PC-9 (cell line): Measurements from ENCODE around the gene TAF7. TPM values are rescaled to one million over a fixed set of nuclear protein-coding genes. Genes with fewer than 3 reads are reported as not detected.

Source experiments
- BruUV-seq: library from RNA; stranded (reverse); fragments of 400-500 nt; replicated peaks from 2 replicates; lab custom pipeline; 2021; lab: Mats Ljungman, UMichigan
- CTCF ChIA-PET: fragments of 300-600 bp; sonication (Branson Sonifier 250); formaldehyde crosslinking; loops from one replicate; lab custom pipeline; 2022; ENCODE audit warnings: antibody characterized with exemption; lab: Charles Lee
- POLR2A ChIA-PET: fragments of 300-600 bp; sonication (Branson Sonifier 250); formaldehyde crosslinking; loops from one replicate; lab custom pipeline; 2022; ENCODE audit warnings: antibody characterized with exemption; ENCODE audit not compliant: unreplicated experiment; lab: Charles Lee
- DNase-seq, 2 experiments: peaks; one replicate each; pipeline versions ENCODE4 v3.0.0 to v3.0.0-alpha.2; 2015 to 2022; ENCODE audit warnings: mixed read lengths in 1 of 2
- H2AFZ ChIP-seq: fragments of 200-600 bp; sonication (generic); 2 replicates; pipeline ENCODE4 v1.8.1; 2017; ENCODE audit warnings: antibody characterized with exemption
- H3F3A ChIP-seq: fragments of 200-600 bp; sonication (generic); 2 replicates; pipeline ENCODE4 v1.8.1; 2017; ENCODE audit warnings: antibody characterized with exemption, mild to moderate bottlenecking, low read depth; ENCODE audit not compliant: insufficient read depth
- H3K27ac ChIP-seq: fragments of 200-600 bp; sonication (generic); 2 replicates; pipeline ENCODE4 v1.6.1; 2016; ENCODE audit warnings: mixed run types
- H3K27me3 ChIP-seq: fragments of 200-600 bp; sonication (generic); 2 replicates; pipeline ENCODE4 v1.6.1; 2016; ENCODE audit warnings: low read depth, mixed run types; ENCODE audit not compliant: insufficient read depth
- H3K36me3 ChIP-seq: fragments of 200-600 bp; sonication (generic); 2 replicates; pipeline ENCODE4 v1.6.1; 2016; ENCODE audit warnings: low read depth, mixed run types
- H3K4me1 ChIP-seq: fragments of 200-600 bp; sonication (generic); replicated peaks from 2 replicates; pipeline ENCODE4 v1.6.1; 2016; ENCODE audit warnings: mixed run types; ENCODE audit not compliant: insufficient read depth
- H3K4me2 ChIP-seq: fragments of 200-600 bp; sonication (generic); 2 replicates; pipeline ENCODE4 v1.6.1; 2017; ENCODE audit warnings: mixed run types
- H3K4me3 ChIP-seq: fragments of 200-600 bp; sonication (generic); 2 replicates; pipeline ENCODE4 v1.6.1; 2016; ENCODE audit warnings: mixed run types
- H3K79me2 ChIP-seq: fragments of 200-600 bp; sonication (generic); 2 replicates; pipeline ENCODE4 v1.6.1; 2017; ENCODE audit warnings: low read depth, mixed run types
- H3K9me2 ChIP-seq: fragments of 200-600 bp; sonication (generic); 2 replicates; pipeline ENCODE4 v1.8.1; 2017; ENCODE audit warnings: mild to moderate bottlenecking; ENCODE audit not compliant: insufficient read depth
- H3K9me3 ChIP-seq: fragments of 200-600 bp; sonication (generic); 2 replicates; pipeline ENCODE4 v1.8.1; 2016; ENCODE audit warnings: low read depth; ENCODE audit not compliant: insufficient read depth
- H4K20me1 ChIP-seq: fragments of 200-600 bp; sonication (generic); 2 replicates; pipeline ENCODE4 v1.8.1; 2017; ENCODE audit not compliant: insufficient read depth
- CTCF ChIP-seq: fragments of 200-600 bp; sonication (generic); conservative IDR thresholded peaks from 2 replicates; pipeline ENCODE4 v1.6.1; 2017; ENCODE audit warnings: mixed run types, antibody characterized with exemption, mild to moderate bottlenecking, moderate library complexity
- EZH2 ChIP-seq: fragments of 200-600 bp; sonication (generic); IDR thresholded peaks from 2 replicates; pipeline ENCODE4 v1.8.0; 2017; ENCODE audit warnings: antibody characterized with exemption, low read depth
- intact Hi-C: fragments of 100-400 bp; cut with micrococcal nuclease; formaldehyde crosslinking; loops from one replicate; pipeline ENCODE4 v1.10.0; 2022; ENCODE audit not compliant: unreplicated experiment
- total RNA-seq: library from RNA; stranded (reverse); gene quantifications from 2 replicates; pipeline ENCODE4 v1.2.3, GENCODE V29; 2021

Gene TAF7
- total RNA-seq, 1 experiment from 2014 or later: 57.6 TPM

DNA sequence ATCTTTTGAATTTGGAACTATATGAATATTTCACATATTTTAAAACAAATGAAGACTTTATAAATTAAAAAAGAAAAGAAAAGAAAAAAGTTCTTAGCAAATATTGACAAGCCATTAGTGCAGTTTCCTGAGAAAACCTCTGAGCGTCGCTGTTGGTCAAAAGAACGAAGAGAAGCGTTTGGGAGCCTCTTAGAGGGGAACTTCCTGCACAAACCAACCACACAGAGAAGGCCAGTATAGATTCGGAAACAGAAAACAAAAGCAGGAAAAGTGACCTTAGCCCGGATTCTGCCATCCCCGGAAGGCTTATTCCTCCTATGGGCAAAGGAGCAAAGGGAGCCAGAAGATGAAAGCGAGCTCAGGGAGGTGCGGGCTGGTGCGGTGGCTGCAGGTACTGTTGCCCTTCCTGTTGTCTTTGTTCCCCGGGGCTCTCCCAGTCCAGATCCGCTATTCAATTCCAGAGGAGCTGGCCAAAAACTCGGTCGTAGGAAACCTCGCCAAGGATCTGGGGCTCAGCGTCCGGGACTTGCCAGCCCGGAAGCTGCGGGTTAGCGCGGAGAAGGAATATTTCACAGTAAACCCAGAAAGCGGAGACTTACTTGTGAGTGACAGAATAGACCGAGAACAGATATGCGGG lies 39.3 kb upstream of the TAF7 start, which contains the start of gene PCDHGB2:
PCDHGB2 (plus strand) TSS at position 205 of the 637 bp plus-strand sequence; CDS start at position 347, 142 bp downstream.
- intact Hi-C loops: no loop called here
- Histone ChIP-seq H3K4me2 (peak within 1 kb of the TSS; percentile 52), H3K36me3 (no peaks in the 10 kb centered on the region), H3K27ac (no peak within 1 kb of the TSS), H3K4me1 (no peaks in the 10 kb centered on the region), H3F3A (no peaks in the 10 kb centered on the region), H2AFZ (peak within 1 kb of the TSS; percentile 66), H3K9me3 (peaks cover 7% of the 10 kb centered on the region; the same call in 1 of the 2 replicates), H3K9me2 (no peaks in the 10 kb centered on the region), H3K27me3 (peaks cover 14% of the 10 kb centered on the region), H3K79me2 (no peaks in the 10 kb centered on the region), H4K20me1 (no peaks in the 10 kb centered on the region), H3K4me3 (no peak within 1 kb of the TSS; the same call in 1 of the 2 replicates)
- no peak for TF ChIP-seq EZH2
- TF ChIP-seq CTCF: peak; percentile 63
- ChIA-PET POLR2A (no interaction called here), CTCF (interaction anchor here (1.3 kb wide), 1 partner anchor 40 kb away, joined by 4 read pairs; the partner anchor contains the start of gene TAF7)
- BruUV-seq: no TSS peak
- no peak for DNase-seq

DNA sequence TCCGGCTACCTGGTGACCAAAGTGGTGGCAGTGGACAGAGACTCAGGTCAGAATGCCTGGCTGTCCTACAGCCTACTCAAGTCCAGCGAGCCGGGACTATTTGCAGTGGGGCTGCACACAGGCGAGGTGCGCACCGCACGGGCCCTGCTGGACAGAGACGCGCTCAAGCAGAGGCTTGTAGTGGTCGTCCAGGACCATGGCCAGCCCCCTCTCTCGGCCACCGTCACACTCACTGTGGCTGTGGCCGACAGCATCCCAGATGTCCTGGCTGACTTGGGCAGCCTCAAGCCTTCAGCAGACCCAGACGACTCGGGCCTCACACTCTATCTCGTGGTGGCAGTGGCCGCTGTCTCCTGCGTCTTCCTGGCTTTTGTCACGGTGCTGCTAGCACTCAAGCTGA lies 36.4 kb upstream of the TAF7 start:
- H3K9me2 ChIP-seq: no peaks in the 10 kb centered on the region
- H2AFZ ChIP-seq: no peak overlapping the region
- no peaks in the 10 kb centered on the region; the same call in 1 of the 2 replicates for H3K27me3 ChIP-seq
- H3K9me3 ChIP-seq: peaks cover 7% of the 10 kb centered on the region; the same call in 1 of the 2 replicates
- H3K36me3 ChIP-seq: no peaks in the 10 kb centered on the region
- no peaks in the 10 kb centered on the region for H3F3A ChIP-seq
- CTCF ChIA-PET: no interaction called here
- POLR2A ChIA-PET: no interaction called here
- H3K4me3 ChIP-seq: no peak overlapping the region
- intact Hi-C loops: no loop called here
- BruUV-seq: no TSS peak
- no peaks in the 10 kb centered on the region for H3K79me2 ChIP-seq
- no peak overlapping the region for H3K27ac ChIP-seq
- H3K4me2 ChIP-seq: no peak overlapping the region
- TF ChIP-seq EZH2: no peak
- no peaks in the 10 kb centered on the region for H3K4me1 ChIP-seq
- no peaks in the 10 kb centered on the region for H4K20me1 ChIP-seq
- no peak for DNase-seq

DNA sequence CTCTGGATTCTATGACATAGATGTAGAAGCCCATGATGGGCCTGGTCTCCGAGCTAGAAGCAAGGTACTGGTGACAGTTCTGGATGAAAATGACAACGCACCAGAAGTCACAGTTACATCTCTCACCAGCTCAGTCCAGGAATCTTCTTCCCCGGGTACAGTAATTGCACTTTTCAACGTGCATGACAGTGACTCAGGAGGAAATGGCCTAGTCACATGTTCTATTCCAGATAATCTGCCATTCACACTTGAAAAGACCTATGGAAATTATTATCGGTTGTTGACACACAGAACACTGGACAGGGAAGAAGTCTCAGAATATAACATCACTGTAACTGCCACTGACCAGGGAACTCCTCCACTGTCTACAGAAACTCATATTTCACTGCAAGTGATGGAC lies 35.5 kb upstream of the TAF7 start:
- intact Hi-C loops: no loop called here
- BruUV-seq: no TSS peak
- CTCF ChIA-PET: interaction anchor here (0.7 kb wide), 1 partner anchor 202 kb away, joined by 3 read pairs; no protein-coding TSS in a partner anchor

More for the DNA sequence above, 35.5 kb upstream of the TAF7 start:
- Histone ChIP-seq H3K27ac (no peak overlapping the region), H3F3A (no peaks in the 10 kb centered on the region), H3K9me2 (no peaks in the 10 kb centered on the region), H2AFZ (no peak overlapping the region), H3K4me1 (no peaks in the 10 kb centered on the region), H3K9me3 (peaks cover 6% of the 10 kb centered on the region; the same call in 1 of the 2 replicates), H3K79me2 (no peaks in the 10 kb centered on the region), H3K4me3 (no peak overlapping the region), H3K27me3 (no peaks in the 10 kb centered on the region; the same call in 1 of the 2 replicates), H4K20me1 (no peaks in the 10 kb centered on the region), H3K4me2 (no peak overlapping the region), H3K36me3 (no peaks in the 10 kb centered on the region)
- TF ChIP-seq EZH2: no peak
- no peak for TF ChIP-seq CTCF
- DNase-seq: no peak
- POLR2A ChIA-PET: no interaction called here
